ENCODE results near the gene PRRC2B. TPM values are rescaled to one million over a fixed set of nuclear protein-coding genes. Genes with fewer than 3 reads are reported as not detected.
A peak's percentile ranks its signal among the peaks of the same experiment; 100 is the strongest.

The PRRC2B gene
- total and polyA plus RNA-seq, 2 experiments from 2014 or later: 45.0 to 193 TPM

GRCh38 chr9:131403493-131403773 lies 9.5 kb downstream of the PRRC2B start:
- ATAC-seq: no peak
- H3K4me1 ChIP-seq (ENCODE audit: insufficient read depth): peaks cover 92% of the 10 kb centered on the region
- H3K27ac Mint-ChIP-seq: no peak overlapping the region
- no peaks in the 10 kb centered on the region for H3K9me2 ChIP-seq (ENCODE audit: insufficient read depth)
- no peaks in the 10 kb centered on the region for H3K36me3 ChIP-seq (ENCODE audit: insufficient read depth)
- H3K79me2 ChIP-seq (replicated peaks; ENCODE audit: insufficient read depth): peaks cover 100% of the 10 kb centered on the region
- H3K4me3 ChIP-seq: no peak overlapping the region
- H3K9me3 Mint-ChIP-seq: no peaks in the 10 kb centered on the region
- peaks cover 27% of the 10 kb centered on the region for H3K27me3 Mint-ChIP-seq (ENCODE audit: insufficient read depth, low read depth, poor library complexity)
- TF ChIP-seq CTCF (conservative IDR thresholded peaks at IDR 0.05; ENCODE audit: low read depth in 2 of 2): no peak
- no peak for TF ChIP-seq ZNF331 (CRISPR knock-in tag; IDR thresholded peaks at IDR 0.05; ENCODE audit: low read depth)
- TF ChIP-seq NANOG (IDR thresholded peaks at IDR 0.05; ENCODE audit: borderline replicate concordance): no peak
- no peak for TF ChIP-seq ZNF114 (CRISPR knock-in tag; IDR thresholded peaks at IDR 0.05)
- no peak for TF ChIP-seq EZH2phosphoT487 (IDR thresholded peaks at IDR 0.05; ENCODE audit: unreplicated experiment)
- TF ChIP-seq POLR2AphosphoS5 (IDR thresholded peaks at IDR 0.05; ENCODE audit: low read depth): no peak
- no peak for TF ChIP-seq ZNF462 (CRISPR knock-in tag; IDR thresholded peaks at IDR 0.05)
- TF ChIP-seq CREB1 (CRISPR knock-in tag; IDR thresholded peaks at IDR 0.05; ENCODE audit: low read depth): no peak
- TF ChIP-seq EZH2 (IDR thresholded peaks at IDR 0.05; ENCODE audit: low read depth, unreplicated experiment): no peak
- TF ChIP-seq STAT1 (IDR thresholded peaks at IDR 0.05; ENCODE audit: unreplicated experiment): no peak
- TF ChIP-seq JUNB (IDR thresholded peaks at IDR 0.05; ENCODE audit: unreplicated experiment): no peak
- peaks cover 69% of the 10 kb centered on the region for H4K20me1 ChIP-seq (replicated peaks; ENCODE audit: insufficient read depth)
- peak overlapping the region; percentile 71; the same call in 1 of the 2 replicates for H3K4me2 ChIP-seq
- no peak overlapping the region for H2AFZ ChIP-seq
- H3K4me3 Mint-ChIP-seq: no peak overlapping the region
- peaks cover 28% of the 10 kb centered on the region for H3F3A ChIP-seq (replicated peaks; ENCODE audit: low read depth)
- peaks cover 25% of the 10 kb centered on the region for H3K36me3 Mint-ChIP-seq (ENCODE audit: low read depth)
- DNase-seq (ENCODE audit: low spot score): no peak
- peaks cover 86% of the 10 kb centered on the region for H3K4me1 Mint-ChIP-seq
- no peaks in the 10 kb centered on the region for H3K27me3 ChIP-seq (ENCODE audit: insufficient read depth)
- H3K27ac ChIP-seq (ENCODE audit: low read depth): peak overlapping the region; percentile 83
